Measurements from ENCODE around the gene CASQ1. TPM values are rescaled to one million over a fixed set of nuclear protein-coding genes. Genes with fewer than 3 reads are reported as not detected.

The CASQ1 gene
- total and polyA plus RNA-seq, 2 of the 13 experiments (the other 11 are each of a cell fraction or from before 2014, with no cell fraction given) = 0.09 to 0.20 TPM

DNA sequence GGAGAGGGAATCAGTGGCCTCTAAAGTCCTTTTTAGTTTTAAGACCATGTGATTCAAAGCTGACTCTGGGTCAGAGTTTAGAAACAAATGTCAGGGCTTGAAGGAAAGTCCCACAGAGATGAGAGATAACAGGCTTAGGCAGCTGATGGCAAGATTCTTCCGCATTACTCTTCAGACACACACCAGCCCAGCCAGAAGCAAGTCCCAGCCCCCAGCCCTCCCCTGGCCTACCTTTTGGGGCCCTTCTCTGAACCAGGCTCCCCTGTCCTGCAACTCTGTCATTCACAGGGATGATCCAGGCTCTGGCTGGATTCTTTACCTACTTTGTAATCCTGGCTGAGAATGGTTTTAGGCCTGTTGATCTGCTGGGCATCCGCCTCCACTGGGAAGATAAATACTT, 13.1 kb upstream of the CASQ1 start (continued):
- TF ChIP-seq ZNF280B (CRISPR knock-in tag; IDR thresholded peaks at IDR 0.05; ENCODE audit: borderline replicate concordance) = no peak
- TF ChIP-seq ZNF761 (CRISPR knock-in tag; conservative IDR thresholded peaks at IDR 0.05) = no peak

DNA sequence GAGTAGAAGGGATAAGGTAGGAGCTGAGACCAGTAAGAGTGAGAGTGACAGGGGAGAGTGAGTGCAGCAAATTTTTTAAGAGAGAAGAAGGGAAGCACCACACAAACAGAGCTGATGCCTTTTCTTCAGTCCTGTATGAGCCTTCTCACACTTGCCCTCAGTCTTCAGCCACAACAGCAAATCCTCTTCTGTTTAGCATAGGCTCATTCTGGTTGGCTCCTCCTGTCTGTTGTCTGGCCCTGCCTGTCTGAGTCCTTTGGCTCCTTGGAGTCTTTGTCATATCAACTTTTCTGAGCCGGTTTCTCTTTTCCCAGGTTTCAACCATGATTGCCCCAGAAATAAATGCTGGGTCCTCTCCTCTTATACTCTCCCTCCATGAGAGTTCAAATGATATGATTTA, 12.7 kb upstream of the CASQ1 start:
- ChIA-PET POLR2A (no interaction called here), CTCF (ENCODE audit: low intra/inter-chr PET ratio, low total read pairs) (no interaction called here)
- H4K20me1 ChIP-seq (ENCODE audit: insufficient read depth, low read length) = no peaks in the 10 kb centered on the region
- H3K4me1 ChIP-seq (ENCODE audit: insufficient read depth, low read length) = peaks cover 15% of the 10 kb centered on the region; the same call in 1 of the 2 replicates
- no peak overlapping the region for H3K4me3 ChIP-seq (replicated peaks in 1 of 3; ENCODE audit: insufficient read depth in 1 of 3, low read depth in 2 of 3, low read length in 3 of 3)
- ATAC-seq (no peak), DNase-seq (ENCODE audit: low spot score) (no peak), FAIRE-seq (no peak)
- H3K9me3 ChIP-seq (ENCODE audit: low read length) = no peaks in the 10 kb centered on the region
- H3K36me3 ChIP-seq (replicated peaks in 1 of 2; ENCODE audit: control insufficient read depth in 1 of 2, insufficient read depth in 2 of 2, low read length in 2 of 2) = no peaks in the 10 kb centered on the region
- intact Hi-C loops (cut with micrococcal nuclease; ENCODE audit: unreplicated experiment) = no loop called here
- BruUV-seq (replicated peaks) = no TSS peak
- peaks cover 4 to 28% of the 10 kb centered on the region in 2 experiments; a peak in 4 of 5 replicates for H3K27me3 ChIP-seq (ENCODE audit: control insufficient read depth in 1 of 2, insufficient read depth in 2 of 2, low read length in 2 of 2)
- no peak overlapping the region for H3K9ac ChIP-seq (ENCODE audit: insufficient read depth, low read depth, low read length)
- H3K4me2 ChIP-seq (ENCODE audit: low read depth, low read length) = no peak overlapping the region
- no peak overlapping the region for H2AFZ ChIP-seq (ENCODE audit: low read length)
- no peak overlapping the region for H3K27ac ChIP-seq (ENCODE audit: extremely low read length, insufficient read depth, low read length)
- 82% methylated on average over 1 of the region's 1 CpG for WGBS (ENCODE audit: low lambda C conversion rate)
- no peaks in the 10 kb centered on the region for H3K79me2 ChIP-seq (ENCODE audit: insufficient read depth, low read length)
- in situ Hi-C loops (cut with HindIII; ENCODE audit: extremely low pct_ligation_motif_present, low pct_unique_long_range_greater_than_20kb) = no loop called here
- no peak for TF ChIP-seq HNRNPUL1 (IDR thresholded peaks at IDR 0.05; ENCODE audit: low read depth, low read length)
- TF ChIP-seq, protein P1, sequence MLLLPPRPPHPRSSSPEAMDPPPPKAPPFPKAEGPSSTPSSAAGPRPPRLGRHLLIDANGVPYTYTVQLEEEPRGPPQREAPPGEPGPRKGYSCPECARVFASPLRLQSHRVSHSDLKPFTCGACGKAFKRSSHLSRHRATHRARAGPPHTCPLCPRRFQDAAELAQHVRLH (CRISPR knock-in tag; IDR thresholded peaks at IDR 0.05; ENCODE audit: borderline replicate concordance, low read depth) = no peak
- TF ChIP-seq U2AF2 (IDR thresholded peaks at IDR 0.05; ENCODE audit: low read depth, low read length) = no peak
- TF ChIP-seq ZNF652 (CRISPR knock-in tag; IDR thresholded peaks at IDR 0.05; ENCODE audit: borderline replicate concordance, low read depth) = no peak
- no peak for TF ChIP-seq ZNF333 (CRISPR knock-in tag; IDR thresholded peaks at IDR 0.05; ENCODE audit: borderline replicate concordance)
- TF ChIP-seq ZNF431 (CRISPR knock-in tag; IDR thresholded peaks at IDR 0.05; ENCODE audit: borderline replicate concordance, low read depth) = no peak
- TF ChIP-seq, protein P2, sequence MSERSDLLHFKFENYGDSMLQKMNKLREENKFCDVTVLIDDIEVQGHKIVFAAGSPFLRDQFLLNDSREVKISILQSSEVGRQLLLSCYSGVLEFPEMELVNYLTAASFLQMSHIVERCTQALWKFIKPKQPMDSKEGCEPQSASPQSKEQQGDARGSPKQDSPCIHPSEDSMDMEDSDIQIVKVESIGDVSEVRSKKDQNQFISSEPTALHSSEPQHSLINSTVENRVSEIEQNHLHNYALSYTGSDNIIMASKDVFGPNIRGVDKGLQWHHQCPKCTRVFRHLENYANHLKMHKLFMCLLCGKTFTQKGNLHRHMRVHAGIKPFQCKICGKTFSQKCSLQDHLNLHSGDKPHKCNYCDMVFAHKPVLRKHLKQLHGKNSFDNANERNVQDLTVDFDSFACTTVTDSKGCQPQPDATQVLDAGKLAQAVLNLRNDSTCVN (CRISPR knock-in tag; IDR thresholded peaks at IDR 0.05; ENCODE audit: borderline replicate concordance) = no peak
- no peak for TF ChIP-seq ZNF496 (CRISPR knock-in tag; IDR thresholded peaks at IDR 0.05; ENCODE audit: insufficient replicate concordance)
- TF ChIP-seq, protein P3, sequence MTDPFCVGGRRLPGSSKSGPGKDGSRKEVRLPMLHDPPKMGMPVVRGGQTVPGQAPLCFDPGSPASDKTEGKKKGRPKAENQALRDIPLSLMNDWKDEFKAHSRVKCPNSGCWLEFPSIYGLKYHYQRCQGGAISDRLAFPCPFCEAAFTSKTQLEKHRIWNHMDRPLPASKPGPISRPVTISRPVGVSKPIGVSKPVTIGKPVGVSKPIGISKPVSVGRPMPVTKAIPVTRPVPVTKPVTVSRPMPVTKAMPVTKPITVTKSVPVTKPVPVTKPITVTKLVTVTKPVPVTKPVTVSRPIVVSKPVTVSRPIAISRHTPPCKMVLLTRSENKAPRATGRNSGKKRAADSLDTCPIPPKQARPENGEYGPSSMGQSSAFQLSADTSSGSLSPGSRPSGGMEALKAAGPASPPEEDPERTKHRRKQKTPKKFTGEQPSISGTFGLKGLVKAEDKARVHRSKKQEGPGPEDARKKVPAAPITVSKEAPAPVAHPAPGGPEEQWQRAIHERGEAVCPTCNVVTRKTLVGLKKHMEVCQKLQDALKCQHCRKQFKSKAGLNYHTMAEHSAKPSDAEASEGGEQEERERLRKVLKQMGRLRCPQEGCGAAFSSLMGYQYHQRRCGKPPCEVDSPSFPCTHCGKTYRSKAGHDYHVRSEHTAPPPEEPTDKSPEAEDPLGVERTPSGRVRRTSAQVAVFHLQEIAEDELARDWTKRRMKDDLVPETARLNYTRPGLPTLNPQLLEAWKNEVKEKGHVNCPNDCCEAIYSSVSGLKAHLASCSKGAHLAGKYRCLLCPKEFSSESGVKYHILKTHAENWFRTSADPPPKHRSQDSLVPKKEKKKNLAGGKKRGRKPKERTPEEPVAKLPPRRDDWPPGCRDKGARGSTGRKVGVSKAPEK (CRISPR knock-in tag; IDR thresholded peaks at IDR 0.05; ENCODE audit: borderline replicate concordance) = no peak
- no peak for TF ChIP-seq ATAD3A (CRISPR knock-in tag; IDR thresholded peaks at IDR 0.05)
- no peak for TF ChIP-seq DNMT1 (CRISPR knock-in tag; IDR thresholded peaks at IDR 0.05)
- TF ChIP-seq NFKBIZ (CRISPR knock-in tag; IDR thresholded peaks at IDR 0.05) = no peak
- no peak for TF ChIP-seq ZNF776 (CRISPR knock-in tag; IDR thresholded peaks at IDR 0.05)
- no peak for TF ChIP-seq POLR2G (IDR thresholded peaks at IDR 0.05; ENCODE audit: low read depth, low read length)
- no peak for TF ChIP-seq BRD4 (CRISPR knock-in tag; IDR thresholded peaks at IDR 0.05)
- TF ChIP-seq ZNF660 (CRISPR knock-in tag; IDR thresholded peaks at IDR 0.05; ENCODE audit: borderline replicate concordance, low read depth) = no peak
- no peak for TF ChIP-seq NBN (conservative IDR thresholded peaks at IDR 0.05)

Measured in HepG2 (cell line).